Panc1 (cell line): ENCODE data around the gene KLHL11. TPM values are rescaled to one million over a fixed set of nuclear protein-coding genes. Genes with fewer than 3 reads are reported as not detected.
A peak's percentile ranks its signal among the peaks of the same experiment; 100 is the strongest.

ENCODE experiments used
- ATAC-seq: fragments of 200-7000 bp; cut with Tn5 transposase; 2 replicates; pipeline ENCODE4 v1.9.1; 2020; ENCODE audit warnings: mild to moderate bottlenecking, moderate library complexity
- BruUV-seq: library from RNA; stranded (reverse); fragments of 400-500 nt; replicated peaks from 2 replicates; lab custom pipeline; 2021; lab: Mats Ljungman, UMichigan
- CTCF ChIA-PET: fragments of 300-600 bp; sonication (Branson Sonifier 250); formaldehyde crosslinking; loops from one replicate; lab custom pipeline; 2022; ENCODE audit warnings: antibody characterized with exemption; lab: Charles Lee
- POLR2A ChIA-PET: fragments of 300-600 bp; sonication (Branson Sonifier 250); formaldehyde crosslinking; loops from one replicate; lab custom pipeline; 2022; ENCODE audit warnings: antibody characterized with exemption; lab: Charles Lee
- DNase-seq: peaks from one replicate; pipeline ENCODE4 v3.0.0-alpha.2; 2010; ENCODE audit warnings: low read depth, low spot score
- H3K27ac ChIP-seq: 2 replicates; pipeline ENCODE4 v1.5.1; 2011; ENCODE audit warnings: mild to moderate bottlenecking, low read length, inconsistent platforms
- H3K27me3 ChIP-seq: fragments of 200-500 bp; sonication (Bioruptor generic); 2 replicates; pipeline ENCODE4 v1.6.0; 2014; ENCODE audit warnings: low read length, inconsistent platforms; ENCODE audit not compliant: control insufficient read depth, insufficient read depth
- H3K36me3 ChIP-seq: fragments of 200-500 bp; sonication (Bioruptor generic); 2 replicates; pipeline ENCODE4 v1.5.1; 2014; ENCODE audit warnings: inconsistent platforms, mild to moderate bottlenecking, low read length, moderate library complexity; ENCODE audit not compliant: control insufficient read depth, insufficient read depth
- H3K4me1 ChIP-seq: 2 replicates; pipeline ENCODE4 v1.5.1; 2011; ENCODE audit warnings: inconsistent platforms, mild to moderate bottlenecking, low read length, moderate library complexity; ENCODE audit not compliant: control insufficient read depth, insufficient read depth
- H3K4me3 ChIP-seq, 2 experiments: 2 replicates each; pipeline ENCODE4 v1.5.1; 2011 to 2012; ENCODE audit warnings: low read depth in 2 of 2, low read length in 2 of 2, mild to moderate bottlenecking in 2 of 2, inconsistent platforms in 1 of 2, moderate library complexity in 1 of 2
- H3K9me3 ChIP-seq: fragments of 200-500 bp; sonication (Bioruptor generic); 2 replicates; pipeline ENCODE4 v1.5.1; 2014; ENCODE audit warnings: low read depth, mild to moderate bottlenecking, inconsistent platforms, low read length, moderate library complexity; ENCODE audit not compliant: control insufficient read depth, insufficient read depth
- CTCF ChIP-seq: fragments of 450-650 bp; IDR thresholded peaks from 2 replicates; pipeline ENCODE4 v1.5.1; 2017; ENCODE audit warnings: mild to moderate bottlenecking
- POLR2AphosphoS5 ChIP-seq: IDR thresholded peaks from 2 replicates; pipeline ENCODE4 v1.6.1; 2012; ENCODE audit warnings: mild to moderate bottlenecking, low read depth, low read length, moderate library complexity
- REST ChIP-seq, 2 experiments: IDR thresholded peaks; 2 replicates each; pipeline ENCODE4 v1.6.1; 2011 to 2012; ENCODE audit warnings: low read depth in 2 of 2, control low read depth in 1 of 2, low read length in 1 of 2, mild to moderate bottlenecking in 1 of 2, moderate library complexity in 1 of 2; ENCODE audit not compliant: insufficient read depth in 1 of 2
- SIN3A ChIP-seq: IDR thresholded peaks from 2 replicates; pipeline ENCODE4 v1.6.1; 2012; ENCODE audit warnings: low read depth, mild to moderate bottlenecking, low read length, moderate library complexity, borderline replicate concordance; ENCODE audit not compliant: insufficient read depth
- TCF7L2 ChIP-seq: IDR thresholded peaks from 2 replicates; pipeline ENCODE4 v1.6.1; 2011; ENCODE audit warnings: mild to moderate bottlenecking, low read depth, low read length, inconsistent platforms
- in situ Hi-C: cut with HindIII; loops from 2 replicates; pipeline ENCODE4 v1.10.0; 2016; ENCODE audit warnings: low sequenced_read_pairs, low pct_unique_long_range_greater_than_20kb
- intact Hi-C: fragments of 100-400 bp; cut with micrococcal nuclease; formaldehyde crosslinking; loops from one replicate; pipeline ENCODE4 v1.10.0; 2022; ENCODE audit not compliant: unreplicated experiment
- total RNA-seq: library from RNA; stranded (reverse); gene quantifications from one replicate; pipeline ENCODE4 v1.2.1, GENCODE V29; 2021; ENCODE audit not compliant: unreplicated experiment

KLHL11 gene
- total RNA-seq, 1 experiment from 2014 or later = 12.5 TPM

- H3K9me3 ChIP-seq = no peaks in the 10 kb centered on the region
- ChIA-PET POLR2A (no interaction called here), CTCF (no interaction called here)
- H3K4me1 ChIP-seq = no peaks in the 10 kb centered on the region
- no peaks in the 10 kb centered on the region for H3K27me3 ChIP-seq
- no TSS peak for BruUV-seq
- H3K27ac ChIP-seq = no peak overlapping the region
- intact Hi-C loops = no loop called here
- in situ Hi-C loops = no loop called here
- ATAC-seq (0 out of 2 replicates have a peak, but pooled peaks have one; percentile 42), DNase-seq (no peak)
- TF ChIP-seq SIN3A = no peak
- TF ChIP-seq POLR2AphosphoS5 = no peak
- TF ChIP-seq CTCF = no peak
- TF ChIP-seq TCF7L2 = no peak
- TF ChIP-seq REST (IDR thresholded peaks at IDR 0.05; ENCODE audit: insufficient read depth in 1 of 2, low read depth in 2 of 2, low read length in 1 of 2) = no peak
- H3K4me3 ChIP-seq = no peak overlapping the region
- peaks cover 4% of the 10 kb centered on the region; the same call in 1 of the 2 replicates for H3K36me3 ChIP-seq
Measured at GRCh38 chr17:41896726-41897125, 31.5 kb upstream of the KLHL11 start.

- H3K4me1 ChIP-seq = no peaks in the 10 kb centered on the region
- H3K4me3 ChIP-seq = no peak overlapping the region
- no peaks in the 10 kb centered on the region for H3K27me3 ChIP-seq
- no peak for TF ChIP-seq REST (IDR thresholded peaks at IDR 0.05; ENCODE audit: insufficient read depth in 1 of 2, low read depth in 2 of 2, low read length in 1 of 2)
- TF ChIP-seq POLR2AphosphoS5 = no peak
- TF ChIP-seq TCF7L2 = no peak
- no peak for TF ChIP-seq SIN3A
- TF ChIP-seq CTCF = no peak
- DNase-seq = no peak
- ChIA-PET POLR2A (no interaction called here), CTCF (no interaction called here)
- in situ Hi-C loops = no loop called here
- no peaks in the 10 kb centered on the region for H3K9me3 ChIP-seq
- H3K27ac ChIP-seq = no peak overlapping the region
- no peak for ATAC-seq
- peaks cover 4% of the 10 kb centered on the region; the same call in 1 of the 2 replicates for H3K36me3 ChIP-seq
- intact Hi-C loops = no loop called here
- BruUV-seq = no TSS peak
Measured at GRCh38 chr17:41895617-41896016, 30.4 kb upstream of the KLHL11 start.
